GM12878 (cell line): ENCODE results near the gene CEP83. TPM values are rescaled to one million over a fixed set of nuclear protein-coding genes. Genes with fewer than 3 reads are reported as not detected.
A peak's percentile ranks its signal among the peaks of the same experiment; 100 is the strongest.

Source experiments
- ATAC-seq: fragments of 200-7000 bp; cut with Tn5 transposase; 3 replicates; pipeline ENCODE4 v1.9.1; 2020; ENCODE audit warnings: mild to moderate bottlenecking, moderate library complexity
- BruUV-seq: library from RNA; stranded (reverse); fragments of 400-500 nt; replicated peaks from 2 replicates; lab custom pipeline; 2021; lab: Mats Ljungman, UMichigan
- CTCF ChIA-PET: fragments of 300-600 bp; sonication (Branson Sonifier 250); formaldehyde crosslinking; extraction: SDS; loops from one replicate; lab custom pipeline; 2021; ENCODE audit warnings: inconsistent platforms; lab: Yijun Ruan, JAX
- POLR2A ChIA-PET: fragments of 350-600 bp; formaldehyde crosslinking; extraction: SDS; loops from one replicate; lab custom pipeline; 2021; ENCODE audit warnings: inconsistent platforms; lab: Charles Lee
- RAD21 ChIA-PET: fragments of 300-600 bp; sonication (Branson Sonifier 250); formaldehyde crosslinking; loops from one replicate; lab custom pipeline; 2023; ENCODE audit warnings: antibody characterized with exemption; ENCODE audit not compliant: unreplicated experiment; lab: Charles Lee
- SMC1A ChIA-PET: fragments of 300-600 bp; sonication (Branson Sonifier 250); formaldehyde crosslinking; loops from one replicate; lab custom pipeline; 2023; ENCODE audit not compliant: unreplicated experiment, uncharacterized antibody; lab: Charles Lee
- DNase-seq: peaks from one replicate; pipeline ENCODE4 v3.0.0-alpha.2; 2011; ENCODE audit warnings: low read depth, low spot score
- FAIRE-seq: peaks from 3 replicates; lab custom pipeline; 2011; peaks lifted over from hg19 to GRCh38; lab: Jason Lieb, UNC
- H2AFZ ChIP-seq: 2 replicates; pipeline ENCODE4 v1.6.0; 2011; ENCODE audit warnings: low read depth, low read length, control low read depth; ENCODE audit not compliant: control insufficient read depth
- H3K27ac ChIP-seq: 2 replicates; pipeline ENCODE4 v1.5.1; 2011; ENCODE audit warnings: control low read depth; ENCODE audit not compliant: control insufficient read depth, insufficient read depth
- H3K27me3 ChIP-seq, 2 experiments: replicated peaks in 1 of 2; 2 replicates each; pipeline versions ENCODE4 v1.6.0 to v1.6.1; 2011; ENCODE audit warnings: low read length in 1 of 2; ENCODE audit not compliant: control insufficient read depth in 2 of 2, insufficient read depth in 2 of 2
- H3K36me3 ChIP-seq, 2 experiments: 2 replicates each; pipeline ENCODE4 v1.5.1; 2011; ENCODE audit warnings: low read length in 1 of 2; ENCODE audit not compliant: control insufficient read depth in 2 of 2, insufficient read depth in 2 of 2
- H3K4me1 ChIP-seq: 2 replicates; pipeline ENCODE4 v1.6.1; 2011; ENCODE audit warnings: mild to moderate bottlenecking, low read length, moderate library complexity, mixed read lengths; ENCODE audit not compliant: control insufficient read depth, insufficient read depth
- H3K4me2 ChIP-seq: 2 replicates; pipeline ENCODE4 v1.6.0; 2011; ENCODE audit warnings: control low read depth; ENCODE audit not compliant: control insufficient read depth, insufficient read depth
- H3K4me3 ChIP-seq: fragments of 200-600 bp; sonication (generic); 2 replicates; pipeline ENCODE4 v1.5.1; 2016
- H3K79me2 ChIP-seq: 2 replicates; pipeline ENCODE4 v1.6.0; 2011; ENCODE audit warnings: low read length; ENCODE audit not compliant: control insufficient read depth, insufficient read depth
- H3K9ac ChIP-seq: 2 replicates; pipeline ENCODE4 v1.8.0; 2011; ENCODE audit warnings: low read length, control low read depth, mixed read lengths; ENCODE audit not compliant: control insufficient read depth, insufficient read depth
- H3K9me3 ChIP-seq: replicated peaks from 3 replicates; pipeline ENCODE4 v1.5.1; 2011; ENCODE audit warnings: mild to moderate bottlenecking, low read length; ENCODE audit not compliant: control insufficient read depth, insufficient read depth
- H4K20me1 ChIP-seq: 2 replicates; pipeline ENCODE4 v1.6.0; 2011; ENCODE audit not compliant: control insufficient read depth, insufficient read depth
- CBX5 ChIP-seq: sonication (generic); IDR thresholded peaks from 2 replicates; pipeline ENCODE4 v1.6.1; 2016; ENCODE audit warnings: low read depth, moderate library complexity, mild to moderate bottlenecking, inconsistent platforms
- CREB1 ChIP-seq: IDR thresholded peaks from 2 replicates; pipeline ENCODE4 v1.6.1; 2012; ENCODE audit warnings: low read depth, mild to moderate bottlenecking, inconsistent platforms
- HDAC6 ChIP-seq: fragments of 200-600 bp; sonication (generic); IDR thresholded peaks from one replicate; pipeline ENCODE4 v1.8.0; 2017; ENCODE audit warnings: antibody characterized with exemption; ENCODE audit not compliant: unreplicated experiment
- TCF7 ChIP-seq: IDR thresholded peaks from 2 replicates; pipeline ENCODE4 v1.6.1; 2014; ENCODE audit warnings: antibody characterized with exemption, borderline replicate concordance
- YBX1 ChIP-seq: fragments of 450-650 bp; IDR thresholded peaks from 2 replicates; pipeline ENCODE4 v1.6.1; 2016; ENCODE audit warnings: antibody characterized with exemption
- WGBS: methylation state at CpG from one replicate; pipeline ENCODE4 v1.1.6; 2016; ENCODE audit warnings: low lambda C conversion rate; ENCODE audit not compliant: insufficient replicate concordance, insufficient coverage; ENCODE audit errors: missing lambda C conversion rate; 5-methylcytosine and 5-hydroxymethylcytosine counted together
- in situ Hi-C: fragments of 300-500 bp; cut with MboI; formaldehyde crosslinking; loops from 9 replicates; pipeline ENCODE4 v1.14.3; 2018; ENCODE audit warnings: mixed read lengths
- intact Hi-C: fragments of 100-400 bp; cut with micrococcal nuclease; formaldehyde crosslinking; loops from one replicate; pipeline ENCODE4 v1.14.2; 2022; ENCODE audit not compliant: unreplicated experiment
- polyA plus RNA-seq, 11 experiments: library from polyadenylated mRNA; depleted of rRNA in 4 of 11; unstranded in 6 of 11; stranded (reverse) in 5 of 11; fragments of >200 nt; fragmentation: Nextera tagmentation in 4 of 11; fragmentation: Illumina TruSeq in 1 of 11; extraction: Ambion mirVana in 4 of 11; extraction: Trizol in 1 of 11; gene quantifications; 1 replicate in 1 of 11; 2 replicates in 10 of 11; pipeline versions ENCODE4 v1.2.1 to v1.2.3, GENCODE V29; 2011 to 2016; ENCODE audit warnings: inconsistent platforms in 2 of 11, missing spikeins in 2 of 11, low read depth in 1 of 11
- total RNA-seq, 4 experiments: library from RNA; depleted of rRNA in 3 of 4; stranded (reverse); fragments of >200 nt in 3 of 4; fragmentation: Illumina TruSeq in 1 of 4; extraction: Trizol in 1 of 4; gene quantifications; 2 replicates each; pipeline versions ENCODE4 v1.2.1 to v1.2.3, GENCODE V29; 2013 to 2021
- TF ChIP-seq, protein P1 (sequence below): IDR thresholded peaks from 2 replicates; pipeline ENCODE4 v1.6.1; 2012; ENCODE audit warnings: mild to moderate bottlenecking, low read depth, low read length
- TF ChIP-seq, protein P2 (sequence below): fragments of 450-650 bp; IDR thresholded peaks from 2 replicates; pipeline ENCODE4 v1.6.1; 2017; ENCODE audit warnings: mild to moderate bottlenecking, moderate library complexity
- TF ChIP-seq, protein P3 (sequence below): fragments of 450-650 bp; IDR thresholded peaks from 2 replicates; pipeline ENCODE4 v1.6.1; 2017; ENCODE audit warnings: mild to moderate bottlenecking, moderate library complexity

Gene CEP83
- total and polyA plus RNA-seq, 10 of the 15 experiments (the other 5 are each of a cell fraction or from before 2014, with no cell fraction given), result 4.3 to 39.0 (median 22.5) TPM

DNA sequence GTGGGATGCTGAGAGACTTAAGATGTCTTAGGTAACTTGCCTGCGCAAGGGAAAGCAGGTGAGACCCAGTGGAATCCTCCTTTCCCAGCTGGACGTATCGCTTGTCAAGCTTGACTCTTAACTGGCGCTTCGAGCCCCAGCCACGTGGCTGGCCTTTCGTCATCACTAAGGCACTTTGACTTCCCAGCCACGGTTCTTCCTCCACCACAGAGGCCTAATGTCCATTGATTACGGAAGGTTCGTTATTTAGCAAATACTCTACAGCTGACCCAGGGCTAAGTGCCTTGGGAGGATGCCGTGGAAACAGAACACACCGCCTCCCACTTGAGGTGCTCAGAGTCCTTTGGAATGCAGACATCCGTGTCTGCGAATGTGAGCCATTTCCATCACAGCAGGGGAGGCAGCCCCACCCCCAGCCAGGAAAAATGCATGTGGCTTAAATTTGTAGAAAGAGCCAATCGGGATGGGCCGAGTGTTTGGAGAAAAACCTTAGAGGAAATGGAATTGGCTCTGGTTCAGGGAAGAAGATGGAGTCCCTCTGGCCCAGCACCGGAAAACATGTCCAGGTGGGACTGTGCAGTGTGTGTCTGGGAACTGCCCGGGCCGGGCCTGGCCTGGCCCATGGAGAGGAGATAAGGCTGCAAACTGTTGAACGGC lies 195.6 kb downstream of the CEP83 start:
- H3K79me2 ChIP-seq, result no peaks in the 10 kb centered on the region
- BruUV-seq, result no TSS peak
- H3K27me3 ChIP-seq, result no peaks in the 10 kb centered on the region
- no peak for DNase-seq
- intact Hi-C loops, result loop anchor here (2.0 kb wide), 2 partner anchors 35 to 115 kb away; partner anchors contain the start of gene PLXNC1
- ChIA-PET SMC1A (interaction anchor here (0.9 to 6.7 kb wide), 6 partner anchors 20 to 153 kb away, joined by 3 to 95 read pairs (median 8); no protein-coding TSS in a partner anchor), RAD21 (interaction anchor here (2.2 to 7.5 kb wide), 4 partner anchors 24 to 106 kb away, joined by 16 to 107 read pairs (median 22); no protein-coding TSS in a partner anchor), POLR2A (interaction anchor here (1.3 to 7.2 kb wide), 3 partner anchors 9 to 57 kb away, joined by 3 to 56 read pairs (median 5); no protein-coding TSS in a partner anchor), CTCF (interaction anchor here (1.8 kb wide), 1 partner anchor 56 kb away, joined by 7 read pairs; no protein-coding TSS in a partner anchor)
- no peak overlapping the region for H2AFZ ChIP-seq
- 95% methylated on average over 20 of the region's 20 CpGs for WGBS
- H3K4me2 ChIP-seq, result 0 out of 2 replicates have a peak overlapping the region, but pooled peaks have one; percentile 43
- no peaks in the 10 kb centered on the region; the same call in 2 of the 3 replicates for H3K9me3 ChIP-seq
- no peak for ATAC-seq
- H3K4me3 ChIP-seq, result no peak overlapping the region
- no peak overlapping the region for H3K9ac ChIP-seq
- H3K36me3 ChIP-seq, result peaks cover 13 to 43% of the 10 kb centered on the region in 2 experiments
- peaks cover 66% of the 10 kb centered on the region for H3K4me1 ChIP-seq
- H3K27ac ChIP-seq, result peak overlapping the region; percentile 88; the same call in 1 of the 2 replicates
- H4K20me1 ChIP-seq, result no peaks in the 10 kb centered on the region
- in situ Hi-C loops, result no loop called here
- no peak for FAIRE-seq
- TF ChIP-seq, protein P1, sequence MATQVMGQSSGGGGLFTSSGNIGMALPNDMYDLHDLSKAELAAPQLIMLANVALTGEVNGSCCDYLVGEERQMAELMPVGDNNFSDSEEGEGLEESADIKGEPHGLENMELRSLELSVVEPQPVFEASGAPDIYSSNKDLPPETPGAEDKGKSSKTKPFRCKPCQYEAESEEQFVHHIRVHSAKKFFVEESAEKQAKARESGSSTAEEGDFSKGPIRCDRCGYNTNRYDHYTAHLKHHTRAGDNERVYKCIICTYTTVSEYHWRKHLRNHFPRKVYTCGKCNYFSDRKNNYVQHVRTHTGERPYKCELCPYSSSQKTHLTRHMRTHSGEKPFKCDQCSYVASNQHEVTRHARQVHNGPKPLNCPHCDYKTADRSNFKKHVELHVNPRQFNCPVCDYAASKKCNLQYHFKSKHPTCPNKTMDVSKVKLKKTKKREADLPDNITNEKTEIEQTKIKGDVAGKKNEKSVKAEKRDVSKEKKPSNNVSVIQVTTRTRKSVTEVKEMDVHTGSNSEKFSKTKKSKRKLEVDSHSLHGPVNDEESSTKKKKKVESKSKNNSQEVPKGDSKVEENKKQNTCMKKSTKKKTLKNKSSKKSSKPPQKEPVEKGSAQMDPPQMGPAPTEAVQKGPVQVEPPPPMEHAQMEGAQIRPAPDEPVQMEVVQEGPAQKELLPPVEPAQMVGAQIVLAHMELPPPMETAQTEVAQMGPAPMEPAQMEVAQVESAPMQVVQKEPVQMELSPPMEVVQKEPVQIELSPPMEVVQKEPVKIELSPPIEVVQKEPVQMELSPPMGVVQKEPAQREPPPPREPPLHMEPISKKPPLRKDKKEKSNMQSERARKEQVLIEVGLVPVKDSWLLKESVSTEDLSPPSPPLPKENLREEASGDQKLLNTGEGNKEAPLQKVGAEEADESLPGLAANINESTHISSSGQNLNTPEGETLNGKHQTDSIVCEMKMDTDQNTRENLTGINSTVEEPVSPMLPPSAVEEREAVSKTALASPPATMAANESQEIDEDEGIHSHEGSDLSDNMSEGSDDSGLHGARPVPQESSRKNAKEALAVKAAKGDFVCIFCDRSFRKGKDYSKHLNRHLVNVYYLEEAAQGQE, result no peak
- TF ChIP-seq CBX5 (no peak), TCF7 (no peak), HDAC6 (no peak), YBX1 (no peak), CREB1 (no peak)
- TF ChIP-seq, protein P2, sequence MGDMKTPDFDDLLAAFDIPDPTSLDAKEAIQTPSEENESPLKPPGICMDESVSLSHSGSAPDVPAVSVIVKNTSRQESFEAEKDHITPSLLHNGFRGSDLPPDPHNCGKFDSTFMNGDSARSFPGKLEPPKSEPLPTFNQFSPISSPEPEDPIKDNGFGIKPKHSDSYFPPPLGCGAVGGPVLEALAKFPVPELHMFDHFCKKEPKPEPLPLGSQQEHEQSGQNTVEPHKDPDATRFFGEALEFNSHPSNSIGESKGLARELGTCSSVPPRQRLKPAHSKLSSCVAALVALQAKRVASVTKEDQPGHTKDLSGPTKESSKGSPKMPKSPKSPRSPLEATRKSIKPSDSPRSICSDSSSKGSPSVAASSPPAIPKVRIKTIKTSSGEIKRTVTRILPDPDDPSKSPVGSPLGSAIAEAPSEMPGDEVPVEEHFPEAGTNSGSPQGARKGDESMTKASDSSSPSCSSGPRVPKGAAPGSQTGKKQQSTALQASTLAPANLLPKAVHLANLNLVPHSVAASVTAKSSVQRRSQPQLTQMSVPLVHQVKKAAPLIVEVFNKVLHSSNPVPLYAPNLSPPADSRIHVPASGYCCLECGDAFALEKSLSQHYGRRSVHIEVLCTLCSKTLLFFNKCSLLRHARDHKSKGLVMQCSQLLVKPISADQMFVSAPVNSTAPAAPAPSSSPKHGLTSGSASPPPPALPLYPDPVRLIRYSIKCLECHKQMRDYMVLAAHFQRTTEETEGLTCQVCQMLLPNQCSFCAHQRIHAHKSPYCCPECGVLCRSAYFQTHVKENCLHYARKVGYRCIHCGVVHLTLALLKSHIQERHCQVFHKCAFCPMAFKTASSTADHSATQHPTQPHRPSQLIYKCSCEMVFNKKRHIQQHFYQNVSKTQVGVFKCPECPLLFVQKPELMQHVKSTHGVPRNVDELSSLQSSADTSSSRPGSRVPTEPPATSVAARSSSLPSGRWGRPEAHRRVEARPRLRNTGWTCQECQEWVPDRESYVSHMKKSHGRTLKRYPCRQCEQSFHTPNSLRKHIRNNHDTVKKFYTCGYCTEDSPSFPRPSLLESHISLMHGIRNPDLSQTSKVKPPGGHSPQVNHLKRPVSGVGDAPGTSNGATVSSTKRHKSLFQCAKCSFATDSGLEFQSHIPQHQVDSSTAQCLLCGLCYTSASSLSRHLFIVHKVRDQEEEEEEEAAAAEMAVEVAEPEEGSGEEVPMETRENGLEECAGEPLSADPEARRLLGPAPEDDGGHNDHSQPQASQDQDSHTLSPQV, result 0 out of 2 replicates have a peak, but pooled peaks have one; percentile 55
- TF ChIP-seq, protein P3, sequence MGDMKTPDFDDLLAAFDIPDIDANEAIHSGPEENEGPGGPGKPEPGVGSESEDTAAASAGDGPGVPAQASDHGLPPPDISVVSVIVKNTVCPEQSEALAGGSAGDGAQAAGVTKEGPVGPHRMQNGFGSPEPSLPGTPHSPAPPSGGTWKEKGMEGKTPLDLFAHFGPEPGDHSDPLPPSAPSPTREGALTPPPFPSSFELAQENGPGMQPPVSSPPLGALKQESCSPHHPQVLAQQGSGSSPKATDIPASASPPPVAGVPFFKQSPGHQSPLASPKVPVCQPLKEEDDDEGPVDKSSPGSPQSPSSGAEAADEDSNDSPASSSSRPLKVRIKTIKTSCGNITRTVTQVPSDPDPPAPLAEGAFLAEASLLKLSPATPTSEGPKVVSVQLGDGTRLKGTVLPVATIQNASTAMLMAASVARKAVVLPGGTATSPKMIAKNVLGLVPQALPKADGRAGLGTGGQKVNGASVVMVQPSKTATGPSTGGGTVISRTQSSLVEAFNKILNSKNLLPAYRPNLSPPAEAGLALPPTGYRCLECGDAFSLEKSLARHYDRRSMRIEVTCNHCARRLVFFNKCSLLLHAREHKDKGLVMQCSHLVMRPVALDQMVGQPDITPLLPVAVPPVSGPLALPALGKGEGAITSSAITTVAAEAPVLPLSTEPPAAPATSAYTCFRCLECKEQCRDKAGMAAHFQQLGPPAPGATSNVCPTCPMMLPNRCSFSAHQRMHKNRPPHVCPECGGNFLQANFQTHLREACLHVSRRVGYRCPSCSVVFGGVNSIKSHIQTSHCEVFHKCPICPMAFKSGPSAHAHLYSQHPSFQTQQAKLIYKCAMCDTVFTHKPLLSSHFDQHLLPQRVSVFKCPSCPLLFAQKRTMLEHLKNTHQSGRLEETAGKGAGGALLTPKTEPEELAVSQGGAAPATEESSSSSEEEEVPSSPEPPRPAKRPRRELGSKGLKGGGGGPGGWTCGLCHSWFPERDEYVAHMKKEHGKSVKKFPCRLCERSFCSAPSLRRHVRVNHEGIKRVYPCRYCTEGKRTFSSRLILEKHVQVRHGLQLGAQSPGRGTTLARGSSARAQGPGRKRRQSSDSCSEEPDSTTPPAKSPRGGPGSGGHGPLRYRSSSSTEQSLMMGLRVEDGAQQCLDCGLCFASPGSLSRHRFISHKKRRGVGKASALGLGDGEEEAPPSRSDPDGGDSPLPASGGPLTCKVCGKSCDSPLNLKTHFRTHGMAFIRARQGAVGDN, result no peak; the same call in 1 of the 2 replicates
